SK-N-MC (cell line): ENCODE measurements around the gene ABHD18.

Experiments used
- EZH2 ChIP-seq: fragments of 200-600 bp; sonication (generic); IDR thresholded peaks from one replicate; pipeline ENCODE4 v1.6.1; 2017; ENCODE audit warnings: antibody characterized with exemption
- FOXP2 ChIP-seq: optimal IDR thresholded peaks from 2 replicates; pipeline ENCODE3; 2011; ENCODE audit warnings: mild to moderate bottlenecking, moderate library complexity; ENCODE audit not compliant: insufficient read depth; ENCODE audit errors: extremely low read length, control extremely low read depth
- POLR2AphosphoS5 ChIP-seq: IDR thresholded peaks from 2 replicates; pipeline ENCODE4 v1.6.1; 2012; ENCODE audit warnings: mild to moderate bottlenecking, low read depth, low read length, borderline replicate concordance

- TF ChIP-seq POLR2AphosphoS5 (no peak), EZH2 (no peak), FOXP2 (no peak)
These were observed 13.7 kb downstream of the ABHD18 start for GRCh38 chr4:127978930-127979329.
